SKM-1 (cell line): Measurements from ENCODE around the gene MSANTD1.

Source experiments
- DNase-seq: peaks from one replicate; lab custom pipeline; 2025; ENCODE audit not compliant: unreplicated experiment; lab: John Stamatoyannopoulos, UW

The MSANTD1 gene

GRCh38 chr4:3232001-3232400, 17.0 kb upstream of the MSANTD1 start:
- DNase-seq: no peak

- no peak for DNase-seq
These were observed 16.1 kb upstream of the MSANTD1 start for GRCh38 chr4:3232871-3233271.

- DNase-seq: no peak
These were observed 15.4 kb upstream of the MSANTD1 start for GRCh38 chr4:3233391-3234071.

GRCh38 chr4:3234171-3235029, 14.6 kb upstream of the MSANTD1 start:
- DNase-seq: no peak

- no peak for DNase-seq
These were observed 14.0 kb upstream of the MSANTD1 start for GRCh38 chr4:3235030-3235345.

- no peak for DNase-seq
These were observed 13.4 kb upstream of the MSANTD1 start for GRCh38 chr4:3235581-3235980.

- DNase-seq: no peak
These were observed 12.6 kb upstream of the MSANTD1 start for GRCh38 chr4:3236326-3236878.

GRCh38 chr4:3237266-3237665, 11.7 kb upstream of the MSANTD1 start:
- DNase-seq: no peak

GRCh38 chr4:3237712-3238560, 11.0 kb upstream of the MSANTD1 start:
- DNase-seq: no peak

- no peak for DNase-seq
These were observed 10.2 kb upstream of the MSANTD1 start for GRCh38 chr4:3238721-3239120.

GRCh38 chr4:3239303-3239702, 9.7 kb upstream of the MSANTD1 start:
- DNase-seq: no peak

- no peak for DNase-seq
These were observed 8.7 kb upstream of the MSANTD1 start for GRCh38 chr4:3239998-3240920.

GRCh38 chr4:3240936-3241522, 7.9 kb upstream of the MSANTD1 start:
- no peak for DNase-seq

GRCh38 chr4:3241898-3242524, 6.9 kb upstream of the MSANTD1 start:
- no peak for DNase-seq

GRCh38 chr4:3243136-3243780, 5.7 kb upstream of the MSANTD1 start:
- no peak for DNase-seq

GRCh38 chr4:3244002-3244401, 5.0 kb upstream of the MSANTD1 start:
- no peak for DNase-seq

- DNase-seq: no peak
These were observed 4.2 kb upstream of the MSANTD1 start for GRCh38 chr4:3244747-3245146.

GRCh38 chr4:3245676-3246075, 3.3 kb upstream of the MSANTD1 start:
- DNase-seq: no peak
